ENCODE results near the gene KIAA1217. TPM values are rescaled to one million over a fixed set of nuclear protein-coding genes. Genes with fewer than 3 reads are reported as not detected.

Gene KIAA1217
- total RNA-seq, 1 experiment from 2014 or later: 7.8 TPM

DNA sequence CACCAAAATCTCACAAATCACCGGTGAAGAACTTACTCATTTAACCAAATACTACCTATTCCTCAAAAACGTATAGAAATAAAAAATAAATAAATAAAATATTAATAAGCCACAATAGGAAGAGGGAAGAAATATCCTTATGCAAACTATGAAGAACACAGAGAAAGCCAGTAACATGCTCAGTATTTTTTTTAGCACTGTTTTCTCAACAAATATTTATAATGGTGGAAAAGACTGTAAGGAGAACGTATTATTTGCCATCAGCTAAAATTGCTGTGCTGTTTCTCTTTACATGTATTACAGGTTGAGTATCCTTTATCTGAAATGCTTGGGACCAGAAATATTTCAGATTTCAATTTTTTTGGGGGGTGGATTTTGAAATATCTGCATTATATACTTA is 21.0 kb downstream of the KIAA1217 start:
- intact Hi-C loops (cut with micrococcal nuclease): no loop called here

DNA sequence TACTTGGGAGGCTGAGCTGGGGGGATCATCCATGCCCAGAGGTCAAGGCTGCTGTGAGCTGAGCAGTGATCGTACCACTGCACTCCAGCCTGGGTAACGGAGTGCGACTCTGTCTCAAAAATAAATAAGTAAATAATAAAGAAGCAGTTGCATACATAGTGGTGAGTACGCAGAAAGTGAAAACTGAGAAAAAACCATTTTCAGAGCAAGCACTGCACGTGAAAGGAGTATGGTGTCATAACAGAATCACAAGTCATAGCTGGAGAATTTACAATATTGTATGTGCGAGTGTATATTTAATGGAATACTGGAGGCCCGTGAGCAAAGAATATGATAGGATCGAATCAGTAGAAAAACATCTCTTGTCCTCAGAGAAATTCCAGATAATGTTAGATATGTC is 22.3 kb downstream of the KIAA1217 start:
- ChIA-PET CTCF (no interaction called here), POLR2A (no interaction called here), RAD21 (ENCODE audit: low non-redundant PET in 1 of 2, low total read pairs in 2 of 2, uncharacterized antibody in 2 of 2, unreplicated experiment in 2 of 2) (no interaction called here)
- Histone ChIP-seq H3K9ac (ENCODE audit: low read length) (no peak overlapping the region), H3K4me1 (ENCODE audit: control insufficient read depth in 1 of 2, insufficient read depth in 2 of 2, low read length in 2 of 2) (no peaks in the 10 kb centered on the region), H3K79me2 (ENCODE audit: insufficient read depth, low read length) (no peaks in the 10 kb centered on the region), H3K27me3 (ENCODE audit: insufficient read depth, low read length) (peaks cover 21% of the 10 kb centered on the region), H3K9me2 (ENCODE audit: insufficient read depth) (no peaks in the 10 kb centered on the region), H3K4me2 (ENCODE audit: low read length) (no peak overlapping the region), H3K4me3 (replicated peaks in 1 of 2; ENCODE audit: low read depth in 1 of 2, low read length in 2 of 2) (no peak overlapping the region), H3K36me3 (ENCODE audit: control insufficient read depth in 1 of 2, insufficient read depth in 2 of 2, low read length in 2 of 2) (no peaks in the 10 kb centered on the region), H3K27ac (ENCODE audit: low read depth, low read length) (no peak overlapping the region), H4K20me1 (ENCODE audit: insufficient read depth) (no peaks in the 10 kb centered on the region), H3K9me3 (ENCODE audit: control insufficient read depth in 1 of 2, insufficient read depth in 1 of 2, low read depth in 1 of 2, low read length in 2 of 2) (no peaks in the 10 kb centered on the region), H2AFZ (ENCODE audit: low read depth, low read length, poor library complexity, severe bottlenecking) (no peak overlapping the region)
- intact Hi-C loops (cut with micrococcal nuclease): no loop called here
- no peak for ATAC-seq
- DNase-seq (ENCODE audit: low read depth, low spot score): no peak
- no TSS peak for BruUV-seq (replicated peaks)
- TF ChIP-seq, protein P1, sequence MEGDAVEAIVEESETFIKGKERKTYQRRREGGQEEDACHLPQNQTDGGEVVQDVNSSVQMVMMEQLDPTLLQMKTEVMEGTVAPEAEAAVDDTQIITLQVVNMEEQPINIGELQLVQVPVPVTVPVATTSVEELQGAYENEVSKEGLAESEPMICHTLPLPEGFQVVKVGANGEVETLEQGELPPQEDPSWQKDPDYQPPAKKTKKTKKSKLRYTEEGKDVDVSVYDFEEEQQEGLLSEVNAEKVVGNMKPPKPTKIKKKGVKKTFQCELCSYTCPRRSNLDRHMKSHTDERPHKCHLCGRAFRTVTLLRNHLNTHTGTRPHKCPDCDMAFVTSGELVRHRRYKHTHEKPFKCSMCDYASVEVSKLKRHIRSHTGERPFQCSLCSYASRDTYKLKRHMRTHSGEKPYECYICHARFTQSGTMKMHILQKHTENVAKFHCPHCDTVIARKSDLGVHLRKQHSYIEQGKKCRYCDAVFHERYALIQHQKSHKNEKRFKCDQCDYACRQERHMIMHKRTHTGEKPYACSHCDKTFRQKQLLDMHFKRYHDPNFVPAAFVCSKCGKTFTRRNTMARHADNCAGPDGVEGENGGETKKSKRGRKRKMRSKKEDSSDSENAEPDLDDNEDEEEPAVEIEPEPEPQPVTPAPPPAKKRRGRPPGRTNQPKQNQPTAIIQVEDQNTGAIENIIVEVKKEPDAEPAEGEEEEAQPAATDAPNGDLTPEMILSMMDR (IDR thresholded peaks at IDR 0.05 in 2 of 3, conservative IDR thresholded peaks at IDR 0.05 in 1 of 3; ENCODE audit: borderline replicate concordance in 1 of 3, insufficient read depth in 1 of 3, low read depth in 2 of 3, low read length in 2 of 3): no peak
- TF ChIP-seq EZH2phosphoT487 (IDR thresholded peaks at IDR 0.05; ENCODE audit: borderline replicate concordance): no peak
- no peak for TF ChIP-seq POLR2AphosphoS5 (IDR thresholded peaks at IDR 0.05; ENCODE audit: low read depth, low read length)
- no peak for TF ChIP-seq SIN3A (IDR thresholded peaks at IDR 0.05; ENCODE audit: low read depth)
- no peak for TF ChIP-seq ZNF274 (IDR thresholded peaks at IDR 0.05; ENCODE audit: low read depth, low read length)
- TF ChIP-seq TCF7L2 (IDR thresholded peaks at IDR 0.05; ENCODE audit: borderline replicate concordance, extremely low read depth, insufficient read depth, insufficient read length): no peak
- TF ChIP-seq SP1 (IDR thresholded peaks at IDR 0.05; ENCODE audit: low read depth): no peak
- TF ChIP-seq, protein P2, sequence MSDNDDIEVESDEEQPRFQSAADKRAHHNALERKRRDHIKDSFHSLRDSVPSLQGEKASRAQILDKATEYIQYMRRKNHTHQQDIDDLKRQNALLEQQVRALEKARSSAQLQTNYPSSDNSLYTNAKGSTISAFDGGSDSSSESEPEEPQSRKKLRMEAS (IDR thresholded peaks at IDR 0.05): no peak
- TF ChIP-seq RAD21 (IDR thresholded peaks at IDR 0.05; ENCODE audit: low read depth): no peak
- no peak for TF ChIP-seq JUND (IDR thresholded peaks at IDR 0.05)
- TF ChIP-seq, protein P3, sequence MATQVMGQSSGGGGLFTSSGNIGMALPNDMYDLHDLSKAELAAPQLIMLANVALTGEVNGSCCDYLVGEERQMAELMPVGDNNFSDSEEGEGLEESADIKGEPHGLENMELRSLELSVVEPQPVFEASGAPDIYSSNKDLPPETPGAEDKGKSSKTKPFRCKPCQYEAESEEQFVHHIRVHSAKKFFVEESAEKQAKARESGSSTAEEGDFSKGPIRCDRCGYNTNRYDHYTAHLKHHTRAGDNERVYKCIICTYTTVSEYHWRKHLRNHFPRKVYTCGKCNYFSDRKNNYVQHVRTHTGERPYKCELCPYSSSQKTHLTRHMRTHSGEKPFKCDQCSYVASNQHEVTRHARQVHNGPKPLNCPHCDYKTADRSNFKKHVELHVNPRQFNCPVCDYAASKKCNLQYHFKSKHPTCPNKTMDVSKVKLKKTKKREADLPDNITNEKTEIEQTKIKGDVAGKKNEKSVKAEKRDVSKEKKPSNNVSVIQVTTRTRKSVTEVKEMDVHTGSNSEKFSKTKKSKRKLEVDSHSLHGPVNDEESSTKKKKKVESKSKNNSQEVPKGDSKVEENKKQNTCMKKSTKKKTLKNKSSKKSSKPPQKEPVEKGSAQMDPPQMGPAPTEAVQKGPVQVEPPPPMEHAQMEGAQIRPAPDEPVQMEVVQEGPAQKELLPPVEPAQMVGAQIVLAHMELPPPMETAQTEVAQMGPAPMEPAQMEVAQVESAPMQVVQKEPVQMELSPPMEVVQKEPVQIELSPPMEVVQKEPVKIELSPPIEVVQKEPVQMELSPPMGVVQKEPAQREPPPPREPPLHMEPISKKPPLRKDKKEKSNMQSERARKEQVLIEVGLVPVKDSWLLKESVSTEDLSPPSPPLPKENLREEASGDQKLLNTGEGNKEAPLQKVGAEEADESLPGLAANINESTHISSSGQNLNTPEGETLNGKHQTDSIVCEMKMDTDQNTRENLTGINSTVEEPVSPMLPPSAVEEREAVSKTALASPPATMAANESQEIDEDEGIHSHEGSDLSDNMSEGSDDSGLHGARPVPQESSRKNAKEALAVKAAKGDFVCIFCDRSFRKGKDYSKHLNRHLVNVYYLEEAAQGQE (IDR thresholded peaks at IDR 0.05; ENCODE audit: low read depth): no peak
- no peak for TF ChIP-seq EZH2 (IDR thresholded peaks at IDR 0.05)
- TF ChIP-seq YY1 (IDR thresholded peaks at IDR 0.05; ENCODE audit: extremely low read depth, insufficient replicate concordance, low read depth, low read length): no peak
- TF ChIP-seq ATF3 (IDR thresholded peaks at IDR 0.05): no peak
- no peak for TF ChIP-seq CBX3 (IDR thresholded peaks at IDR 0.05; ENCODE audit: low read depth)
- no peak for TF ChIP-seq POLR2A (IDR thresholded peaks at IDR 0.05; ENCODE audit: borderline replicate concordance, extremely low read depth, insufficient read depth, insufficient read length)

More for the DNA sequence above, 21.0 kb downstream of the KIAA1217 start:
- no peak for TF ChIP-seq YY1 (IDR thresholded peaks at IDR 0.05; ENCODE audit: extremely low read depth, insufficient replicate concordance, low read depth, low read length)
- no peak for TF ChIP-seq RAD21 (IDR thresholded peaks at IDR 0.05; ENCODE audit: low read depth)
- no peaks in the 10 kb centered on the region for H4K20me1 ChIP-seq (ENCODE audit: insufficient read depth)
- H2AFZ ChIP-seq (ENCODE audit: low read depth, low read length, poor library complexity, severe bottlenecking): no peak overlapping the region
- no peak overlapping the region for H3K4me3 ChIP-seq (replicated peaks in 1 of 2; ENCODE audit: low read depth in 1 of 2, low read length in 2 of 2)
- no peaks in the 10 kb centered on the region for H3K79me2 ChIP-seq (ENCODE audit: insufficient read depth, low read length)
- no peak overlapping the region for H3K9ac ChIP-seq (ENCODE audit: low read length)
- ChIA-PET CTCF (no interaction called here), RAD21 (ENCODE audit: low non-redundant PET in 1 of 2, low total read pairs in 2 of 2, uncharacterized antibody in 2 of 2, unreplicated experiment in 2 of 2) (no interaction called here), POLR2A (no interaction called here)
- H3K4me2 ChIP-seq (ENCODE audit: low read length): no peak overlapping the region
- H3K9me2 ChIP-seq (ENCODE audit: insufficient read depth): no peaks in the 10 kb centered on the region
- no peak for DNase-seq (ENCODE audit: low read depth, low spot score)
- no TSS peak for BruUV-seq (replicated peaks)
- no peaks in the 10 kb centered on the region for H3K4me1 ChIP-seq (ENCODE audit: control insufficient read depth in 1 of 2, insufficient read depth in 2 of 2, low read length in 2 of 2)
- H3K27me3 ChIP-seq (ENCODE audit: insufficient read depth, low read length): peaks cover 8% of the 10 kb centered on the region
- ATAC-seq: no peak
- H3K36me3 ChIP-seq (ENCODE audit: control insufficient read depth in 1 of 2, insufficient read depth in 2 of 2, low read length in 2 of 2): no peaks in the 10 kb centered on the region
- no peaks in the 10 kb centered on the region for H3K9me3 ChIP-seq (ENCODE audit: control insufficient read depth in 1 of 2, insufficient read depth in 1 of 2, low read depth in 1 of 2, low read length in 2 of 2)
- no peak overlapping the region for H3K27ac ChIP-seq (ENCODE audit: low read depth, low read length)
